ENCODE measurements around the gene CORO7.

Gene CORO7

GRCh38 chr16:4443271-4443670 is 26.9 kb upstream of the CORO7 start:
- H3K9me3 ChIP-seq (ENCODE audit: low read length) = no peaks in the 10 kb centered on the region
- no peaks in the 10 kb centered on the region for H3K27me3 ChIP-seq (ENCODE audit: control insufficient read depth in 1 of 2, insufficient read depth in 2 of 2, low read length in 2 of 2)
- no peaks in the 10 kb centered on the region for H3K4me1 ChIP-seq (ENCODE audit: insufficient read depth, low read length)
- H3K27ac ChIP-seq (ENCODE audit: low read depth, low read length) = no peak overlapping the region
- no peak overlapping the region for H3K4me3 ChIP-seq (ENCODE audit: low read depth in 1 of 2, low read length in 2 of 2)
- no peak overlapping the region for H3K9ac ChIP-seq (ENCODE audit: low read length)
- H3K36me3 ChIP-seq (ENCODE audit: insufficient read depth, low read length) = peaks cover 86% of the 10 kb centered on the region

- Histone ChIP-seq H3K9me3 (ENCODE audit: low read length) (no peaks in the 10 kb centered on the region), H3K4me1 (ENCODE audit: insufficient read depth, low read length) (no peaks in the 10 kb centered on the region), H3K27ac (ENCODE audit: low read depth, low read length) (no peak overlapping the region), H3K36me3 (ENCODE audit: insufficient read depth, low read length) (peaks cover 90% of the 10 kb centered on the region), H3K4me3 (ENCODE audit: low read depth in 1 of 2, low read length in 2 of 2) (no peak overlapping the region), H3K27me3 (ENCODE audit: control insufficient read depth in 1 of 2, insufficient read depth in 2 of 2, low read length in 2 of 2) (no peaks in the 10 kb centered on the region), H3K9ac (ENCODE audit: low read length) (no peak overlapping the region)
Measured at GRCh38 chr16:4442371-4442770, 26.0 kb upstream of the CORO7 start.

GRCh38 chr16:4437366-4437765 is 21.0 kb upstream of the CORO7 start:
- Histone ChIP-seq H3K36me3 (ENCODE audit: insufficient read depth, low read length) (peaks cover 69% of the 10 kb centered on the region), H3K9ac (ENCODE audit: low read length) (no peak overlapping the region), H3K9me3 (ENCODE audit: low read length) (no peaks in the 10 kb centered on the region), H3K27ac (ENCODE audit: low read depth, low read length) (no peak overlapping the region), H3K27me3 (ENCODE audit: control insufficient read depth in 1 of 2, insufficient read depth in 2 of 2, low read length in 2 of 2) (no peaks in the 10 kb centered on the region), H3K4me1 (ENCODE audit: insufficient read depth, low read length) (no peaks in the 10 kb centered on the region), H3K4me3 (ENCODE audit: low read depth in 1 of 2, low read length in 2 of 2) (no peak overlapping the region)

- Histone ChIP-seq H3K9ac (ENCODE audit: low read length) (no peak overlapping the region), H3K36me3 (ENCODE audit: insufficient read depth, low read length) (peaks cover 54% of the 10 kb centered on the region), H3K27ac (ENCODE audit: low read depth, low read length) (no peak overlapping the region), H3K9me3 (ENCODE audit: low read length) (no peaks in the 10 kb centered on the region), H3K4me1 (ENCODE audit: insufficient read depth, low read length) (no peaks in the 10 kb centered on the region), H3K4me3 (ENCODE audit: low read depth in 1 of 2, low read length in 2 of 2) (no peak overlapping the region), H3K27me3 (ENCODE audit: control insufficient read depth in 1 of 2, insufficient read depth in 2 of 2, low read length in 2 of 2) (no peaks in the 10 kb centered on the region)
Measured at GRCh38 chr16:4435337-4436067, 19.1 kb upstream of the CORO7 start.

GRCh38 chr16:4433914-4434787 is 17.8 kb upstream of the CORO7 start:
- no peaks in the 10 kb centered on the region for H3K27me3 ChIP-seq (ENCODE audit: control insufficient read depth in 1 of 2, insufficient read depth in 2 of 2, low read length in 2 of 2)
- H3K4me1 ChIP-seq (ENCODE audit: insufficient read depth, low read length) = no peaks in the 10 kb centered on the region
- H3K27ac ChIP-seq (ENCODE audit: low read depth, low read length) = no peak overlapping the region
- no peak overlapping the region for H3K9ac ChIP-seq (ENCODE audit: low read length)
- no peaks in the 10 kb centered on the region for H3K9me3 ChIP-seq (ENCODE audit: low read length)
- no peak overlapping the region for H3K4me3 ChIP-seq (ENCODE audit: low read depth in 1 of 2, low read length in 2 of 2)
- H3K36me3 ChIP-seq (ENCODE audit: insufficient read depth, low read length) = peaks cover 41% of the 10 kb centered on the region

GRCh38 chr16:4433228-4433627 is 16.8 kb upstream of the CORO7 start:
- H3K9ac ChIP-seq (ENCODE audit: low read length) = no peak overlapping the region
- no peak overlapping the region for H3K27ac ChIP-seq (ENCODE audit: low read depth, low read length)
- H3K36me3 ChIP-seq (ENCODE audit: insufficient read depth, low read length) = peaks cover 34% of the 10 kb centered on the region

GRCh38 chr16:4431023-4431422 is 14.6 kb upstream of the CORO7 start:
- Histone ChIP-seq H3K9me3 (ENCODE audit: low read length) (no peaks in the 10 kb centered on the region), H3K9ac (ENCODE audit: low read length) (no peak overlapping the region), H3K27me3 (ENCODE audit: control insufficient read depth in 1 of 2, insufficient read depth in 2 of 2, low read length in 2 of 2) (no peaks in the 10 kb centered on the region)

More at GRCh38 chr16:4433228-4433627, 16.8 kb upstream of the CORO7 start:
- Histone ChIP-seq H3K9me3 (ENCODE audit: low read length) (no peaks in the 10 kb centered on the region), H3K4me3 (ENCODE audit: low read depth in 1 of 2, low read length in 2 of 2) (no peak overlapping the region), H3K27me3 (ENCODE audit: control insufficient read depth in 1 of 2, insufficient read depth in 2 of 2, low read length in 2 of 2) (no peaks in the 10 kb centered on the region), H3K4me1 (ENCODE audit: insufficient read depth, low read length) (no peaks in the 10 kb centered on the region)

GRCh38 chr16:4428500-4428899 is 12.1 kb upstream of the CORO7 start:
- H3K27me3 ChIP-seq (ENCODE audit: control insufficient read depth in 1 of 2, insufficient read depth in 2 of 2, low read length in 2 of 2) = no peaks in the 10 kb centered on the region
- peaks cover 3% of the 10 kb centered on the region for H3K36me3 ChIP-seq (ENCODE audit: insufficient read depth, low read length)

More at GRCh38 chr16:4431023-4431422, 14.6 kb upstream of the CORO7 start:
- Histone ChIP-seq H3K36me3 (ENCODE audit: insufficient read depth, low read length) (peaks cover 14% of the 10 kb centered on the region), H3K4me1 (ENCODE audit: insufficient read depth, low read length) (peaks cover 11% of the 10 kb centered on the region), H3K27ac (ENCODE audit: low read depth, low read length) (no peak overlapping the region), H3K4me3 (ENCODE audit: low read depth in 1 of 2, low read length in 2 of 2) (no peak overlapping the region)

GRCh38 chr16:4426722-4427372 is 10.5 kb upstream of the CORO7 start:
- Histone ChIP-seq H3K9me3 (ENCODE audit: low read length) (no peaks in the 10 kb centered on the region), H3K27me3 (ENCODE audit: control insufficient read depth in 1 of 2, insufficient read depth in 2 of 2, low read length in 2 of 2) (no peaks in the 10 kb centered on the region), H3K9ac (ENCODE audit: low read length) (peak overlapping the region; percentile 76), H3K4me1 (ENCODE audit: insufficient read depth, low read length) (peaks cover 19% of the 10 kb centered on the region), H3K36me3 (ENCODE audit: insufficient read depth, low read length) (peaks cover 3% of the 10 kb centered on the region), H3K27ac (ENCODE audit: low read depth, low read length) (no peak overlapping the region), H3K4me3 (ENCODE audit: low read depth in 1 of 2, low read length in 2 of 2) (peak overlapping the region; percentile 86 to 98)

More at GRCh38 chr16:4428500-4428899, 12.1 kb upstream of the CORO7 start:
- H3K4me3 ChIP-seq (ENCODE audit: low read depth in 1 of 2, low read length in 2 of 2) = no peak overlapping the region
- H3K9me3 ChIP-seq (ENCODE audit: low read length) = no peaks in the 10 kb centered on the region
- no peak overlapping the region for H3K9ac ChIP-seq (ENCODE audit: low read length)
- H3K27ac ChIP-seq (ENCODE audit: low read depth, low read length) = no peak overlapping the region
- peaks cover 19% of the 10 kb centered on the region for H3K4me1 ChIP-seq (ENCODE audit: insufficient read depth, low read length)

- peak overlapping the region; percentile 76 for H3K9ac ChIP-seq (ENCODE audit: low read length)
Measured at GRCh38 chr16:4426021-4426684, 9.8 kb upstream of the CORO7 start.

More at GRCh38 chr16:4426021-4426684, 9.8 kb upstream of the CORO7 start:
- Histone ChIP-seq H3K4me3 (ENCODE audit: low read depth in 1 of 2, low read length in 2 of 2) (peak overlapping the region; percentile 86 to 98), H3K27me3 (ENCODE audit: control insufficient read depth in 1 of 2, insufficient read depth in 2 of 2, low read length in 2 of 2) (no peaks in the 10 kb centered on the region), H3K27ac (ENCODE audit: low read depth, low read length) (peak overlapping the region; percentile 97), H3K9me3 (ENCODE audit: low read length) (no peaks in the 10 kb centered on the region), H3K36me3 (ENCODE audit: insufficient read depth, low read length) (no peaks in the 10 kb centered on the region), H3K4me1 (ENCODE audit: insufficient read depth, low read length) (peaks cover 19% of the 10 kb centered on the region)
